Measurements from ENCODE around the gene DCXR. TPM values are rescaled to one million over a fixed set of nuclear protein-coding genes. Genes with fewer than 3 reads are reported as not detected.

Gene DCXR
- total RNA-seq, 1 donor from 2014 or later: 138 TPM

- no peak for DNase-seq (ENCODE audit: low spot score)
- Mint-ChIP-seq H3K27me3 (ENCODE audit: low read depth) (no peaks in the 10 kb centered on the region), H3K9me3 (no peaks in the 10 kb centered on the region), H3K4me3 (ENCODE audit: low read depth) (no peak overlapping the region), H3K4me1 (ENCODE audit: low read depth) (no peaks in the 10 kb centered on the region), H3K27ac (no peak overlapping the region), H3K36me3 (ENCODE audit: low read depth) (peaks cover 32% of the 10 kb centered on the region)
- intact Hi-C loops (cut with micrococcal nuclease): no loop called here
Measured at GRCh38 chr17:82079001-82079677, 41.6 kb upstream of the DCXR start.

GRCh38 chr17:82078433-82078832, 40.9 kb upstream of the DCXR start:
- intact Hi-C loops (cut with micrococcal nuclease): no loop called here

GRCh38 chr17:82077617-82078358, 40.3 kb upstream of the DCXR start:
- Mint-ChIP-seq H3K9me3 (no peaks in the 10 kb centered on the region), H3K4me1 (ENCODE audit: low read depth) (no peaks in the 10 kb centered on the region), H3K27ac (no peak overlapping the region), H3K4me3 (ENCODE audit: low read depth) (no peak overlapping the region), H3K36me3 (ENCODE audit: low read depth) (peaks cover 24% of the 10 kb centered on the region), H3K27me3 (ENCODE audit: low read depth) (no peaks in the 10 kb centered on the region)
- DNase-seq (ENCODE audit: low spot score): no peak
- intact Hi-C loops (cut with micrococcal nuclease): no loop called here

More at GRCh38 chr17:82078433-82078832, 40.9 kb upstream of the DCXR start:
- Mint-ChIP-seq H3K9me3 (no peaks in the 10 kb centered on the region), H3K27ac (no peak overlapping the region), H3K4me3 (ENCODE audit: low read depth) (no peak overlapping the region), H3K36me3 (ENCODE audit: low read depth) (peaks cover 30% of the 10 kb centered on the region), H3K27me3 (ENCODE audit: low read depth) (no peaks in the 10 kb centered on the region), H3K4me1 (ENCODE audit: low read depth) (no peaks in the 10 kb centered on the region)
- DNase-seq (ENCODE audit: low spot score): no peak

DNA sequence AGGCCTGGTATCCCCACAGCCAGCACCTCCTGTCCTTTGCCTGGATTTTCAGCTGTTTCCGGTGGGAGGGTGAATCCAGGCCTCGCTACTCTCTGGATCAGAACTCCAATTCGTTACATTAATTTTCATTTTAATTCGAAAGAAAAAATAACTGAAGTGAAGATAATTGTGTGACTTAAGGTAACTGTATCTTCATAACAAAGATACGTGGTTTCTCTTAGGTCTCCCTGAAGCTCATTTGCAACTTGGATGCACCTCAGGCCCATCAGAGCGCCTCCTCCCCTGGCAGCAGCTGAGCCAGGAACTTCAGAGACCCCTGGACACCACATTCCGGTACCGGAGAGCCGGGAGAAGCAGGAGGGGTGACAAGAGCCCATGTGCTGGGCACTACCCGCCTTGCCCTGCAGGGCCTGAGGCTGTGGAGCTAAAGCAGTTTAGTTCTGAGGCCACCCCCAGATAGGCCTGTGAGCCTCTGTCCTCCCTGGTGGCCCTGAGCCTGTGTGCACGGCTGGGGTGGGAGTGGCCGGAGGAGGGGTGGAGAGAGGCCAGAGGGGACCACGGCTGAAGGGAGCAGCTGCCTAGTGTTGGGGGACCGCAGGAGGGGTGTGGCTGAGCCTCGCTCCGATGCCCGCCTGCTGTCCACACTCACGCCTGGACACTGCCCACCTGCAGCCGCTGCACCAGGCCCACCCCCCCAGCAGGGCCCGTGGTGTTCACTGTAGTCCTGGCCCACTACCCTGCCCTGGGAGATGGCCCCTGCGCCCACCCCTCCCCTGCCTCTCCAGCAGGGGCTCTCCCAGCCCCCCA, 39.5 kb upstream of the DCXR start:
- intact Hi-C loops (cut with micrococcal nuclease): no loop called here
- no peak overlapping the region for H3K4me3 Mint-ChIP-seq (ENCODE audit: low read depth)
- no peaks in the 10 kb centered on the region for H3K4me1 Mint-ChIP-seq (ENCODE audit: low read depth)
- H3K9me3 Mint-ChIP-seq: no peaks in the 10 kb centered on the region
- peaks cover 23% of the 10 kb centered on the region for H3K36me3 Mint-ChIP-seq (ENCODE audit: low read depth)
- H3K27me3 Mint-ChIP-seq (ENCODE audit: low read depth): no peaks in the 10 kb centered on the region
- no peak overlapping the region for H3K27ac Mint-ChIP-seq
- no peak for DNase-seq (ENCODE audit: low spot score)

DNA sequence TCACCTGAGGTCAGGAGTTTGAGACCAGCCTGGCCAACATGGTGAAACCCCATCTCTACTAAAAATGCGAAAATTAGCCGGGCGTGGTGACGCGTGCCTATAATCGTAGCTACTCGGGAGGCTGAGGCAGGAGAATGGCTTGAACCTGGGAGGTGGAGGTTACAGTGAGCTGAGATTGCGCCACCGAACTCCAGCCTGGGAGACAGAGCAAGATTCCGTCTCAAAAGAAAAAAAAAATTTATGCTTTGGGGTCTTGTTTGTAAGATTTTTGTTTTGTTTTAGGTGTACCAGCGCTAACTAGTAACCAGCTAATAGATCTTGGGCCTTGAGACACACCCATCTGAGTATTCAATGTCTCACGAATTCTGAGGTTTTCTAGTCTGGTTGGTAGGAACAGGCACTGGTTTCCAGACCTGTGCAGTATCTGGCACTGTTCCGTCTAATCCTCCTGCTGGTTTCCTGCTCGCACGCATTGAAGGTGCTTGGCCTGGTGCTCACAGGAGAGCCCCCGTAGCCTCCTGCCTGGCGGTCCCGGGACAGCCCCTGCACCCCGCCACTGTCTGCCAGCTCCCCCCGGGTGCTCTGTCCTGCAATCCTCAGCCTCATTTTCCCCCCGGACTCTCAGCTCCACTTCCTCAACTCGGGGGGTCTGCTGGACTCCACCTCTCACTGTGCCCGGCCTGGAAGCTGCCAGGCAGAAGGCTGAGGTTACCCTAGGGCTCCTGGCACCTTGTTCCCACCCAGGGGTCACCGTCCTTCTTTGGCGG, 38.7 kb upstream of the DCXR start:
- Mint-ChIP-seq H3K27ac (no peak overlapping the region), H3K27me3 (ENCODE audit: low read depth) (no peaks in the 10 kb centered on the region), H3K4me3 (ENCODE audit: low read depth) (no peak overlapping the region), H3K4me1 (ENCODE audit: low read depth) (no peaks in the 10 kb centered on the region), H3K36me3 (ENCODE audit: low read depth) (peaks cover 23% of the 10 kb centered on the region), H3K9me3 (no peaks in the 10 kb centered on the region)
- DNase-seq (ENCODE audit: low spot score): no peak
- intact Hi-C loops (cut with micrococcal nuclease): no loop called here

GRCh38 chr17:82073446-82073845, 35.9 kb upstream of the DCXR start:
- Mint-ChIP-seq H3K4me3 (ENCODE audit: low read depth) (no peak overlapping the region), H3K4me1 (ENCODE audit: low read depth) (no peaks in the 10 kb centered on the region), H3K27ac (no peak overlapping the region), H3K9me3 (no peaks in the 10 kb centered on the region), H3K27me3 (ENCODE audit: low read depth) (no peaks in the 10 kb centered on the region), H3K36me3 (ENCODE audit: low read depth) (peaks cover 7% of the 10 kb centered on the region)
- intact Hi-C loops (cut with micrococcal nuclease): no loop called here
- no peak for DNase-seq (ENCODE audit: low spot score)

GRCh38 chr17:82072827-82073226, 35.3 kb upstream of the DCXR start:
- no peak overlapping the region for H3K4me3 Mint-ChIP-seq (ENCODE audit: low read depth)
- no peaks in the 10 kb centered on the region for H3K27me3 Mint-ChIP-seq (ENCODE audit: low read depth)
- DNase-seq (ENCODE audit: low spot score): no peak
- H3K9me3 Mint-ChIP-seq: no peaks in the 10 kb centered on the region
- no peaks in the 10 kb centered on the region for H3K4me1 Mint-ChIP-seq (ENCODE audit: low read depth)
- intact Hi-C loops (cut with micrococcal nuclease): no loop called here
- peaks cover 2% of the 10 kb centered on the region for H3K36me3 Mint-ChIP-seq (ENCODE audit: low read depth)
- no peak overlapping the region for H3K27ac Mint-ChIP-seq

- DNase-seq (ENCODE audit: low spot score): no peak
- intact Hi-C loops (cut with micrococcal nuclease): no loop called here
- Mint-ChIP-seq H3K27me3 (ENCODE audit: low read depth) (no peaks in the 10 kb centered on the region), H3K4me1 (ENCODE audit: low read depth) (no peaks in the 10 kb centered on the region), H3K4me3 (ENCODE audit: low read depth) (no peak overlapping the region), H3K36me3 (ENCODE audit: low read depth) (no peaks in the 10 kb centered on the region), H3K27ac (no peak overlapping the region), H3K9me3 (no peaks in the 10 kb centered on the region)
Measured at GRCh38 chr17:82070611-82071010, 33.1 kb upstream of the DCXR start.

GRCh38 chr17:82065638-82066303, 28.3 kb upstream of the DCXR start, which contains the start of gene DUS1L:
Gene DUS1L (minus strand): TSS chr17:82065804. CDS start chr17:82065059, 745 bp downstream.
- peak; percentile 69 for DNase-seq (ENCODE audit: low spot score)
- intact Hi-C loops (cut with micrococcal nuclease): no loop called here
- Mint-ChIP-seq H3K36me3 (ENCODE audit: low read depth) (no peaks in the 10 kb centered on the region), H3K4me1 (ENCODE audit: low read depth) (no peaks in the 10 kb centered on the region), H3K27me3 (ENCODE audit: low read depth) (no peaks in the 10 kb centered on the region), H3K27ac (peak within 1 kb of the TSS; percentile 84), H3K4me3 (ENCODE audit: low read depth) (peak within 1 kb of the TSS; percentile 82), H3K9me3 (no peaks in the 10 kb centered on the region)

DNA sequence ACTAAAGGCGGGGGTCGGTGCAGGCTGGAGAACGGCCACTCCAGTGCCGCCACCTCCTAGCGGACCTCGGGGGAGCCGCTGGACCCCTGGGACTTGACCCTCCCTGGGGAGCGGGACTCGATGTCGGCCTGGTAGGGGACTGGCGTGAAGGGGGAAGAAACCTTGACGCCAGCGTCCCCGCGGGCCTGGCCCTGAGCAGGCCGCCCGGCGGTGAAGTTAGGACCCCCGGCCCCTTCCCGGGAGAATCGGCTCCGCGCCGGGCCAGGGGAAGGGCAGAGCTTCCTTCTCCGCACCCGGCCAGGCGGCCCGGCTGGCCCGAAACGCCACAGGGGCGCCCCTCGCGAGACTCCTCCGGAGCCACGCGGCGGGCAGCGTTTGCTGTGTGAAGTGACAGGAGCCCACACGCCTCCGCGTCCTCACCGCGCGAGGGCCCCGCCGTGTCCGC, 27.7 kb upstream of the DCXR start:
- no peak overlapping the region for H3K27ac Mint-ChIP-seq
- H3K4me3 Mint-ChIP-seq (ENCODE audit: low read depth): peak overlapping the region; percentile 66
- no peaks in the 10 kb centered on the region for H3K9me3 Mint-ChIP-seq
- no peaks in the 10 kb centered on the region for H3K4me1 Mint-ChIP-seq (ENCODE audit: low read depth)
- intact Hi-C loops (cut with micrococcal nuclease): no loop called here
- no peaks in the 10 kb centered on the region for H3K27me3 Mint-ChIP-seq (ENCODE audit: low read depth)
- peaks cover 1% of the 10 kb centered on the region for H3K36me3 Mint-ChIP-seq (ENCODE audit: low read depth)
- peak; percentile 25 for DNase-seq (ENCODE audit: low spot score)

GRCh38 chr17:82064433-82065192, 27.1 kb upstream of the DCXR start:
- Mint-ChIP-seq H3K9me3 (no peaks in the 10 kb centered on the region), H3K36me3 (ENCODE audit: low read depth) (peaks cover 4% of the 10 kb centered on the region), H3K4me1 (ENCODE audit: low read depth) (no peaks in the 10 kb centered on the region), H3K27me3 (ENCODE audit: low read depth) (no peaks in the 10 kb centered on the region), H3K4me3 (ENCODE audit: low read depth) (peak overlapping the region; percentile 66), H3K27ac (no peak overlapping the region)
- no peak for DNase-seq (ENCODE audit: low spot score)
- intact Hi-C loops (cut with micrococcal nuclease): no loop called here

Data from activated T-helper 2 cell treated with anti-CD3 and anti-CD28 coated beads, Interferon-gamma antibody, Interleukin-2, Interleukin-4, amounts not matched to agents 10 μg/mL and 5 μg/mL and 100 μg/mL, durations not matched to agents 14 hours and 24 hours and 36 hours (primary cell).